Skeletal muscle satellite cell (primary cell): Measurements from ENCODE around the gene ABLIM3.
"Not testable (repeated sequence)": the region's sequence is repeated elsewhere in the genome, so short reads cannot be mapped to it uniquely, and the experiment has no call there.

Experiments used
- H3K27me3 ChIP-seq: 2 replicates; pipeline ENCODE4 v1.7.0; 2013; ENCODE audit warnings: low read length; ENCODE audit not compliant: control insufficient read depth, insufficient read depth
- H3K36me3 ChIP-seq: 2 replicates; pipeline ENCODE4 v1.7.0; 2013; ENCODE audit warnings: mild to moderate bottlenecking, control low read depth, low read length; ENCODE audit not compliant: insufficient read depth
- H3K4me1 ChIP-seq: 2 replicates; pipeline ENCODE4 v1.7.0; 2013; ENCODE audit warnings: low read length; ENCODE audit not compliant: control insufficient read depth, insufficient read depth
- H3K4me2 ChIP-seq: 2 replicates; pipeline ENCODE4 v1.7.0; 2013; ENCODE audit warnings: mild to moderate bottlenecking, low read length
- H3K4me3 ChIP-seq: 2 replicates; pipeline ENCODE4 v1.7.0; 2013; ENCODE audit warnings: low read length
- H3K9ac ChIP-seq: 2 replicates; pipeline ENCODE4 v1.7.0; 2013; ENCODE audit warnings: mild to moderate bottlenecking, low read depth, low read length, moderate library complexity
- H3K9me3 ChIP-seq: replicated peaks from 2 replicates; pipeline ENCODE4 v1.7.0; 2013; ENCODE audit warnings: mild to moderate bottlenecking, control low read depth, low read length

ABLIM3 gene

DNA sequence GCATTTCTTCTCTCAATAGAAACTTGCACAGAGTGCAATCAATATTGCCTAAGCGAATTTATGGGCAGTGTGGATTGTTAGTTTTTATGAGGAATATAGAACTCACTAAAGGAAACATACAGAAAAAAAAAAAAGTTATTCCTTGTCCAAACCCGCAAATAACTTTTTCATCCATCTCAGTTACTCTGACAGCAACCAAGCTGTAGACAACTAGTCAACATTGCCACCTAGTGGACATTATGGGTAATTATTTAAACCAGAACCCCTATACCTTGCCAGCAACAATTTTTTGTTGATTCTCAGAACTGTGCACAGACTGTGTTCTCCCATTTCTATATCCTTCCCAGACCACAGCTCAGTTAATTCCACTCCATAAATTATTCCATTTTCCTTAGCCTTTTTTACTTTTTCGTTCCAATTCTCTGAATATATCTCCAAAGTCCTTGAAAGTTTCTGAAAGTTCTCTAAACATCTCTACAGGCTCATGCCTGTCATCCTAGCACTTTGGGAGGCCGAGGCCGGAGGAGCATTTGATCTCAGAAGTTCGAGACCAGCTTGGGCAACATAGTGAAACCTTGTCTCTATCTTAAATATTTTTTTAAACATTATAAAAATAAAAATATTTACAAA, 127.8 kb downstream of the ABLIM3 start:
- Histone ChIP-seq H3K9me3 (peaks cover 6% of the 10 kb centered on the region), H3K9ac (no peak overlapping the region), H3K4me2 (no peak overlapping the region), H3K36me3 (no peaks in the 10 kb centered on the region), H3K4me1 (peaks cover 4% of the 10 kb centered on the region), H3K27me3 (no peaks in the 10 kb centered on the region), H3K4me3 (no peak overlapping the region)

DNA sequence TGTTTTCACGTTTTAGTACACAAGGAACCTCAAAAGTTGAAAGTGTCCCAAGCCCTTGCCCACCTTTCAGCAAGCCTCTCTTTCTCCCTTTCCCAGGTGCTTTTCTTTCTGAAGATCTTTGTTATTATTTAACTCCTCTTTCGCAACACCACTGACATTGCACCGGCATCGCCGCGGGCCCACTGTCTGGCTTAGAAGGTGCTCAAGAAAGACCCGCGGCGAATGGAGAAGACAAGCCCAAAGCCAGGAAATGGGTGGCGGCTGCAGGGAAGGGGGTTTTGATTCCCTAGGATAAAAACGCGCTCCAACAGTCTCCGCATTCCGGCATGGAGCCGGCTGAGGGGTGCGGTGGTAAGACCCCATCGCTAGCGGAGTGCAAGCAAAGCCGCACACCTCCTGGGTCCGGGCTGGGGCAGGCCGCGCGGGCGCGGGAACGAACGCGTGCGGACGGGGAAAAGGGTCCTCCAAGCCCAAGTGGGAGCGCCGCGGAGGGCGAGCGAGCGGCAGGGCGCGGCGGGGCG, 130.0 kb downstream of the ABLIM3 start:
- Histone ChIP-seq H3K4me3 (peak overlapping the region; percentile 76), H3K4me1 (peaks cover 9% of the 10 kb centered on the region), H3K4me2 (peak overlapping the region; percentile 90), H3K9ac (peak overlapping the region; percentile 79), H3K36me3 (no peaks in the 10 kb centered on the region), H3K27me3 (no peaks in the 10 kb centered on the region), H3K9me3 (peaks cover 6% of the 10 kb centered on the region)

DNA sequence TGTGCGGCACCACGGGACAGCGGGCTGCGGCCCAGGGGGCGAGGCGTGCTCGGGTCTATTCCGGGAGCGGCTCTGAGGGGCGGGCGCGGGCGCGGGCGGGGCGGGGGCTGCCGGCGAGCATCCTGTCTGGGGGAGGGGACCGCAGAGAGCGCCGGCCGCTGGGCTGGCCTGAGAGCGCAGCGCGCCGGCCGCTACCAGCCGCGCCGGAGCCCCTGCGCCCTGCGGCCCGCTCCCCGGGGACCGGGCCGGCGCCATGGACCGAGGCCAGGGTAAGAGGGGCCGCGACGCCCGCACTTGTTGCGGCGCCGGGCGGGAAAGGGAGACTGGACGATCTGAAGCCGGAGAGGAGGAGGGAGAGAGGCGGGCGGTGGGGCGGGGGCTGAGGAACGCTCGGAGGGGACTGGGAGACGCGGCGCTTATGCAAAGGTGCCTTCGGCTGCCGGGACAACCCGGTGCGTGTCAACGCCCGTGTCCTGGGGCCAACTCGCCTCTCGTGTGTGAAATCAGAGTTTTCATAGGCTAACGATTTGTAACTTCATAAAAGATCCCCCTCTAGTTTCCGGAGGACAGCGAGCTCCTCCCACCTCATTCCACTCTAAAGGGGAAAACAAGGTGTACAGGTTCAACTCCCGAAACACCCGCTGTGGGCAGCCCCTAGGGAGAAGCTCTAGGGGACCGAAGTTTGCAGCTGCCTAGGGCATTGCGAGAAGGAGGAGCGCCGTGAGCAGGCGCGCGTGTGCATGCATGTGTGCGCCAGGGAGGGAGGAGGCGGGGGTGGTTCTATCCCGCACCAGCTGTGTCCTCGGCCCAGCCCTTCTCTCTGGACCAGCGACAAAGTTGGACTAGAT, 130.6 kb downstream of the ABLIM3 start, which contains the start of gene AFAP1L1:
TSS of gene AFAP1L1 (plus strand) at position 144 of the 848 bp plus-strand sequence. CDS start at position 254, 110 bp downstream.
- Histone ChIP-seq H3K4me2 (peak within 1 kb of the TSS; percentile 90), H3K9ac (peak within 1 kb of the TSS; percentile 79), H3K4me1 (peaks cover 9% of the 10 kb centered on the region), H3K4me3 (peak within 1 kb of the TSS; percentile 76), H3K36me3 (no peaks in the 10 kb centered on the region), H3K27me3 (no peaks in the 10 kb centered on the region), H3K9me3 (peaks cover 6% of the 10 kb centered on the region)

- H3K4me3 ChIP-seq, result peak overlapping the region; percentile 76
Observed at GRCh38 chr5:149272781-149273180, 131.5 kb downstream of the ABLIM3 start.

DNA sequence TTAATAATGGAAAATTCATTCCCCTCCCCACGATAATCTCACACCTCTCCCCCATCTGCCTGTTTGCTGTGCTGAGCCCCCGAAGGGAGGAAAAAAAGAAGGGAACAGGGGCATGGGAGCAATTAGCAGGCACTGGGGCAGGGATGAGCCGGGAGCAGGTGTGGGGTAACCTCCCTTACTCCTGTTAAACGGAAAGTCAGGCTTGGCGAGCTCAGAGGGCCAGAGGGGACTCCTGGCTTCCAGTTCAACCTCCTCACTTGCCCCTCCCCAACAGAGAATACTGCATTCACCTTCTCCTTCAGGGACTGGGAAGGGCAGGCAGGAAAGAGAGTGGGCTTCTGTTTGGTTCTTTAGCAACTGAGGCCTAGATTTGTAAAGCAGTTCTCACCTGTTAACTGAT, 131.9 kb downstream of the ABLIM3 start:
- Histone ChIP-seq H3K9ac (no peak overlapping the region), H3K4me3 (no peak overlapping the region), H3K4me2 (peak overlapping the region; percentile 90), H3K36me3 (no peaks in the 10 kb centered on the region), H3K4me1 (peaks cover 14% of the 10 kb centered on the region), H3K27me3 (no peaks in the 10 kb centered on the region), H3K9me3 (peaks cover 4% of the 10 kb centered on the region)

More at GRCh38 chr5:149272781-149273180, 131.5 kb downstream of the ABLIM3 start:
- H3K9me3 ChIP-seq, H3K36me3 ChIP-seq, H3K9ac ChIP-seq, H3K27me3 ChIP-seq: not testable (repeated sequence)
- Histone ChIP-seq H3K4me2 (peak overlapping the region; percentile 90), H3K4me1 (peaks cover 14% of the 10 kb centered on the region)

DNA sequence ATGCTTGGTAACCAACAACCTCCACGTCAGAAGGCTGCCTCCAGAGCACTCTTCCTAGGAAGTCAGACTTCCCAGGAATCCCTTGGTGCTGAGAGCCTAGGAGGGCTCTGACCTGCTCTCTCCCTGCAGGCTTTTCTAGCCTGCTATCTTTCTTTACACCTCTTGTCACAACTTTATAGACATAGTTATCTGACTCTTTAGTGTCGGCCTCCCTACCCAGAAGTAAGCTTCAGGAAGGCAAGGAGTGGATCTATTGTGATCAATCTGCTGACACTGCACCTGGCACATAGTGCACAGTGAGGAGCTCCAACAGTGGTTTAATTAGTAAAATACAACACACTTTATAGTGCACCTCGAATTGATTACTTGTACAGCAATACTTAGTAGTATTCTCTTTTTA, 132.7 kb downstream of the ABLIM3 start:
- peaks cover 14% of the 10 kb centered on the region for H3K4me1 ChIP-seq
- H3K36me3 ChIP-seq, result no peaks in the 10 kb centered on the region
- no peak overlapping the region for H3K9ac ChIP-seq
- no peaks in the 10 kb centered on the region for H3K9me3 ChIP-seq
- H3K27me3 ChIP-seq, result no peaks in the 10 kb centered on the region
- no peak overlapping the region for H3K4me2 ChIP-seq
- H3K4me3 ChIP-seq, result no peak overlapping the region

GRCh38 chr5:149274939-149275338, 133.6 kb downstream of the ABLIM3 start:
- Histone ChIP-seq H3K9ac (no peak overlapping the region), H3K4me3 (no peak overlapping the region), H3K36me3 (no peaks in the 10 kb centered on the region), H3K4me1 (peaks cover 14% of the 10 kb centered on the region), H3K9me3 (no peaks in the 10 kb centered on the region), H3K27me3 (no peaks in the 10 kb centered on the region), H3K4me2 (no peak overlapping the region)

GRCh38 chr5:149277801-149278200, 136.5 kb downstream of the ABLIM3 start:
- H3K9ac ChIP-seq, result no peak overlapping the region
- no peaks in the 10 kb centered on the region for H3K27me3 ChIP-seq
- H3K4me2 ChIP-seq, result peak overlapping the region; percentile 31
- H3K4me1 ChIP-seq, result peaks cover 10% of the 10 kb centered on the region
- no peak overlapping the region for H3K4me3 ChIP-seq
- no peaks in the 10 kb centered on the region for H3K9me3 ChIP-seq
- H3K36me3 ChIP-seq, result no peaks in the 10 kb centered on the region

DNA sequence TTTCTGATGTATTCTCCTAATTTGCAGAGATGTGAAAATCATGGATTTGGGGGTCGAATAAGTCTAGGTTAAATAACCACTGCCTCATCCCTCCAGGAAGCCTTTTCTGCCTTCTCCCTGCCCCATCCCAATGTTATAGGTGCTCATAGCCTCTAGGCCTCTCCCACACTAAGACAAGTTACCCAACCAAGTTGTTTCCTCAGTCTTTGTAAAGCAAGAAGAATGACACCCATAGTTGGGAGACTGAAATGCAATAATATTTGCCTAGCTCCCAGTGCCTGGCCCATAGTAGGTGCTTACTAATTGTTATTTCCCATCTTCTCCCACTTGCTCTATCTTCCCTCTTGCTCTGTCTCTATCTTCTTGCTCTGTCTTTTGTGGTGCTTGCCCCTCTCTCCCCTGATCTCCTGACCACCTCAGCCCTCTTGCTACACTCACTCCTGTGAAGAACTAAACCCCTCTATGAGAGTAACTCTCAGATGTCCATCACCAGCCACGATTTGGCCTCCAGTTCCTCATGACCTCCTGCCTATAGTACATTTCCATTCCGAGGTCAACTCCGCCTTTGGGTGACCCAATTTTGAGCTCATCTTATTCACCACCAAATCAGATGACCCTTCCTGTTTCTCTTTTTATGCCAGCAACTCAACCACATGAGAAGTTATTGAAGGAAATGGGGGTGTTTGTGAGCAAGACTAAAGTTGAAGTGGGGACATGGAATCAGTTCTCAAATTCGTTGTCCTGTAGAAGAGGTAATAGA, 137.3 kb downstream of the ABLIM3 start:
- no peaks in the 10 kb centered on the region for H3K9me3 ChIP-seq

DNA sequence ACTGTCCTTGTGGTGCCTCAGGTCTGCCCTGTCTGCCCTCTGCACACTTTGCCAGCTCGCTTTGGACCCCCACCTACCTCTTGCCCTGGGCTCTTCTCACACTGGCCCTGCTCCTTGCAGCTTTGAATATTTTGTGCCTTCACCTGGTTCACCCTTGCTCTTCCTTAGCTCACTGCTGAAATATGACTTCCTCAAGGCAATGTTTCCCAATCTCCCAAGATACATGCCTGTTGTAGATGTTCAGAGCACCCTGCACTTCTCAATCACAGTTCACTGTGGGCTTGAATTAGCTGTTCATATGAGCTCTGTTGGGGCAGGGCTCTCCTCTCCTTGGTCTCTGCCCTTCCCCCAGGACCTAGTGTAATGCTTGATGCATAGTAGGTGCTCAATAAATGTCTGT, 138.4 kb downstream of the ABLIM3 start:
- no peak overlapping the region for H3K4me3 ChIP-seq
- no peaks in the 10 kb centered on the region for H3K27me3 ChIP-seq
- H3K4me1 ChIP-seq, result peaks cover 21% of the 10 kb centered on the region
- H3K9ac ChIP-seq, result no peak overlapping the region
- H3K9me3 ChIP-seq, result no peaks in the 10 kb centered on the region
- H3K4me2 ChIP-seq, result no peak overlapping the region
- H3K36me3 ChIP-seq, result no peaks in the 10 kb centered on the region

More for the DNA sequence above, 137.3 kb downstream of the ABLIM3 start:
- Histone ChIP-seq H3K4me3 (no peak overlapping the region), H3K4me2 (no peak overlapping the region), H3K36me3 (no peaks in the 10 kb centered on the region), H3K4me1 (peaks cover 12% of the 10 kb centered on the region), H3K9ac (no peak overlapping the region), H3K27me3 (no peaks in the 10 kb centered on the region)

DNA sequence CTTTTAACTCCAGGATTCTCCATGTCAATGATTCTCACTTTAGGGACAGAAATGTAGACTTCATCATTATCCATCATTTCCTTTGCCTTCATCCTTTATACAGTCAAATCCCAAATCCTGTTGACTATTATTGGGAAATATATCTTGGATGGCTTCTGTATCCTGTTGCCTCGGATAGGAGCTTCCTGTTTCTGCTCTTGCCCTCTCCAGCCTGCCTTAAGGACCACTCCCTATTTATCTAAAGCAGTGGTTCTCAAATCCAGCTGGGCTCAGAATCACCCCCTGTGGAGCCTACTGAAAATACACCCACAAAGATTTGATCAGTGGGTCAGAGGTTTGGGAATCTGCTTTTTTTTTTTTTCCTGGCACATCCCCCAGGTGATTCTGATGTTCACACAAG, 138.8 kb downstream of the ABLIM3 start:
- H3K9me3 ChIP-seq, result no peaks in the 10 kb centered on the region
- H3K4me3 ChIP-seq, result no peak overlapping the region
- no peaks in the 10 kb centered on the region for H3K27me3 ChIP-seq
- H3K4me2 ChIP-seq, result no peak overlapping the region
- no peaks in the 10 kb centered on the region for H3K36me3 ChIP-seq
- peaks cover 20% of the 10 kb centered on the region for H3K4me1 ChIP-seq
- H3K9ac ChIP-seq, result no peak overlapping the region
